Measurements from ENCODE around the gene TMEM273.

The TMEM273 gene

DNA sequence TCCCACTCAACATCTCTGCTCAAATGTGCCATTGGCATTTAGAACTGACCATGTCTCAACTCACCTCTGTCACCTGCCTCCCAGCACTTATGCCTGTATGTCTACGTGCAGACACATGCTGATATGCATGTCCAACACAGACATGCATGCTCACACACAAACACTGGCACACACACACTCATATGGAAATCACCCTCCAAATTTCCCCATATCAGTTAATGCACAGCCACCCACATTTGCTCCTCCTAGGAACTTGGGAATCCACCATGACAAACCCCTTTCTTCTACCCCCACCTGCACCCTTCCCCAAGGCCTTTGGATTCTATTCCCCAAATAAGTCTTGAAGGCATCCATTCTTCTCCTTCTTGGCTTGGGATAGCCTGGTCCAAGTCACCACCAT, 58.8 kb downstream of the TMEM273 start:
- H2BK15ac ChIP-seq (ENCODE audit: low read depth, poor library complexity, severe bottlenecking): no peak overlapping the region
- no peak overlapping the region for H2AFZ ChIP-seq (ENCODE audit: low read depth, low read length)
- DNase-seq: no peak
- no peak overlapping the region for H3K27ac ChIP-seq (ENCODE audit: low read length, poor library complexity, severe bottlenecking)
- no peaks in the 10 kb centered on the region for H3K9me3 ChIP-seq (ENCODE audit: control insufficient read depth, low read length)
- H4K8ac ChIP-seq (ENCODE audit: low read length): no peak overlapping the region
- no peak overlapping the region for H2AK5ac ChIP-seq (ENCODE audit: low read length, severe bottlenecking)
- no peaks in the 10 kb centered on the region for H3K4me1 ChIP-seq (ENCODE audit: control insufficient read depth, insufficient read depth, low read depth, low read length)
- H2BK120ac ChIP-seq (ENCODE audit: low read depth, low read length): no peak overlapping the region
- H2BK5ac ChIP-seq (ENCODE audit: low read depth, low read length, poor library complexity, severe bottlenecking): no peak overlapping the region
- H3K27me3 ChIP-seq (ENCODE audit: control insufficient read depth in 1 of 2, insufficient read depth in 1 of 2, low read length in 2 of 2): peaks cover 0 to 12% of the 10 kb centered on the region in 2 experiments
- H3K23ac ChIP-seq (ENCODE audit: low read length in 2 of 2): no peak overlapping the region
- H3K4me2 ChIP-seq (ENCODE audit: low read length, poor library complexity, severe bottlenecking): no peak overlapping the region
- WGBS: 64% methylated on average over 1 of the region's 1 CpG
- no peak overlapping the region for H3K14ac ChIP-seq (ENCODE audit: low read length in 2 of 2)
- H3K4ac ChIP-seq (ENCODE audit: low read depth in 1 of 2, low read length in 2 of 2): no peak overlapping the region
- no peak overlapping the region for H2BK12ac ChIP-seq (ENCODE audit: low read length in 2 of 2)
- no peak overlapping the region for H3K9ac ChIP-seq (ENCODE audit: low read length)
- H3K4me3 ChIP-seq (ENCODE audit: insufficient read depth in 1 of 2, low read depth in 1 of 2, low read length in 2 of 2): no peak overlapping the region
- no peak overlapping the region for H4K91ac ChIP-seq (ENCODE audit: low read length)
- no peaks in the 10 kb centered on the region for H3K79me1 ChIP-seq (replicated peaks; ENCODE audit: low read length, poor library complexity, severe bottlenecking)
- peaks cover 0 to 2% of the 10 kb centered on the region in 2 experiments for H3K36me3 ChIP-seq (ENCODE audit: control insufficient read depth in 1 of 2, insufficient read depth in 2 of 2, low read depth in 1 of 2, low read length in 2 of 2)
- no peak overlapping the region for H3K18ac ChIP-seq (ENCODE audit: low read depth in 1 of 2, low read length in 2 of 2)

DNA sequence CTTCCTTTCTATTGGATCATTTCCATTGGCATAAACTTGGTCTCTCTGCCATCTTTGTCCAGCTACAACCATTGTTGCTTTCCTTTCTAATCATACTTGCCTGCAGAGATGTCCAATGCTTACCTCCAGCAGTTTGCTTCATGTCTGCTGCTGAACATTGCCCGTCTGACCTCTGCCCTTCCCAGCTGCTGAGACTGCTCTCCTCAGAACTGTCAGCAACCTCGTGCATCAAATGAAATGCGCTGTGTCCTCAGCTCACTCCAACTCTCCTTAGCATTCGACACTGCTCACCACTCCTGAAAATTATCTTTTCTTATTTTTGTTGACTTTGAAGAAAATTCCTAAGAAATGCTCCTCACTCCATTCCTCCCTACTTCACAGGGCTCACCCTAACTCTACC, 59.3 kb downstream of the TMEM273 start:
- no peak overlapping the region for H2BK12ac ChIP-seq (ENCODE audit: low read length in 2 of 2)
- peaks cover 0 to 2% of the 10 kb centered on the region in 2 experiments for H3K36me3 ChIP-seq (ENCODE audit: control insufficient read depth in 1 of 2, insufficient read depth in 2 of 2, low read depth in 1 of 2, low read length in 2 of 2)
- H3K4me1 ChIP-seq (ENCODE audit: control insufficient read depth, insufficient read depth, low read depth, low read length): peaks cover 1% of the 10 kb centered on the region
- H2BK5ac ChIP-seq (ENCODE audit: low read depth, low read length, poor library complexity, severe bottlenecking): no peak overlapping the region
- H3K4me2 ChIP-seq (ENCODE audit: low read length, poor library complexity, severe bottlenecking): no peak overlapping the region
- H2AFZ ChIP-seq (ENCODE audit: low read depth, low read length): no peak overlapping the region
- no peak for DNase-seq
- H2BK120ac ChIP-seq (ENCODE audit: low read depth, low read length): no peak overlapping the region
- H2BK15ac ChIP-seq (ENCODE audit: low read depth, poor library complexity, severe bottlenecking): no peak overlapping the region
- peaks cover 0 to 12% of the 10 kb centered on the region in 2 experiments for H3K27me3 ChIP-seq (ENCODE audit: control insufficient read depth in 1 of 2, insufficient read depth in 1 of 2, low read length in 2 of 2)
- H3K27ac ChIP-seq (ENCODE audit: low read length, poor library complexity, severe bottlenecking): no peak overlapping the region
- H3K79me1 ChIP-seq (replicated peaks; ENCODE audit: low read length, poor library complexity, severe bottlenecking): no peaks in the 10 kb centered on the region
- no peak overlapping the region for H3K23ac ChIP-seq (ENCODE audit: low read length in 2 of 2)
- no peaks in the 10 kb centered on the region for H3K9me3 ChIP-seq (ENCODE audit: control insufficient read depth, low read length)
- H3K14ac ChIP-seq (ENCODE audit: low read length in 2 of 2): no peak overlapping the region
- H3K4ac ChIP-seq (ENCODE audit: low read depth in 1 of 2, low read length in 2 of 2): no peak overlapping the region
- H3K4me3 ChIP-seq (ENCODE audit: insufficient read depth in 1 of 2, low read depth in 1 of 2, low read length in 2 of 2): no peak overlapping the region
- no peak overlapping the region for H2AK5ac ChIP-seq (ENCODE audit: low read length, severe bottlenecking)
- 54% methylated on average over 4 of the region's 4 CpGs for WGBS
- no peak overlapping the region for H3K9ac ChIP-seq (ENCODE audit: low read length)
- no peak overlapping the region for H4K91ac ChIP-seq (ENCODE audit: low read length)
- no peak overlapping the region for H3K18ac ChIP-seq (ENCODE audit: low read depth in 1 of 2, low read length in 2 of 2)
- H4K8ac ChIP-seq (ENCODE audit: low read length): no peak overlapping the region

DNA sequence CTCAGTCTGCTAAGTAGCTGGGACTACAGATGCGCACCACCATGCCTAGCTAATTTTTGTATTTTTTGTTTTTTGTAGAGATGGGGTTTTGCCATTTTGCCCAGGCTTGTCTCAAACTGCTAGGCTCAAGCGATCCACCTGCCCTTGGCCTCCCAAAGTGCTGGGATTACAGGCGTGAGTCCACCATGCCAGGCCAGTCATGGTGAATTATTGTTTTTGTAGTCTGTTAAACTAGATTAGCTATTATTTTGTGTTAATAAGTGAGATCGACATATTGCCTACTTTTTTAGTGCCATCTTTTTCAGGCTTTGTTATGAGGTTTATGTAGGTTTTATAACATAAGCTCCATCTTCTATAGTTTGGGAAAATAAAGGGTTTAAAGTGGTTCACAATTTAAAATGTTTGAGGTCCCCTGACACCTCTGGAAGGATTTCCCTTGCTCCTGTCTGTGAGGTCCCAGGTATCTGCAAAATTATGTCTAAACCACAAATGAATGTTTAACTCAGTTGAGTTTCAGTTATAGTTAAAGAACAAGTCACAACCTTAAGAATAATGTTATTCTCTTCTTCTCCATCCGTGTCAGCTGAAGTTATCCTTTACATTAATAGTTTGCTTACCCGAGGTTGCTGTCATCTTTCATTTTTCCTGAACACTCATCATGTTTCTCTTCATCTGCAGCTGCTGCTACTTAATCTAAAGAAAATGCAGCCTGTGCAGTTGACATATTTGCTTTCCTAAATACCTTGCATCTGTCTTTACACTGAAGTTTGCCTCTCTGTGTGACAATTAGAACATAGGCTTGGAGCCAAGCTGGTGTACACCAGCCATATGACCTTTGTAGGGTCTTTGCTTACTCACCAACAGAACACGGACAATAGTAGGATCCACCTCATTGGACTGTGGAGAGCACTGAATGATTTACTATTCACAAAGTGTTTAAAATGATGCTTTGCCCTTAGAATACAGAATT, 63.9 kb downstream of the TMEM273 start:
- peaks cover 0 to 4% of the 10 kb centered on the region in 2 experiments for H3K27me3 ChIP-seq (ENCODE audit: control insufficient read depth in 1 of 2, insufficient read depth in 1 of 2, low read length in 2 of 2)
- H2BK120ac ChIP-seq (ENCODE audit: low read depth, low read length): no peak overlapping the region
- H2AK5ac ChIP-seq (ENCODE audit: low read length, severe bottlenecking): no peak overlapping the region
- no peak overlapping the region for H2BK15ac ChIP-seq (ENCODE audit: low read depth, poor library complexity, severe bottlenecking)
- H3K18ac ChIP-seq (ENCODE audit: low read depth in 1 of 2, low read length in 2 of 2): no peak overlapping the region
- H3K36me3 ChIP-seq (ENCODE audit: control insufficient read depth in 1 of 2, insufficient read depth in 2 of 2, low read depth in 1 of 2, low read length in 2 of 2): no peaks in the 10 kb centered on the region
- H3K9ac ChIP-seq (ENCODE audit: low read length): no peak overlapping the region
- H2BK5ac ChIP-seq (ENCODE audit: low read depth, low read length, poor library complexity, severe bottlenecking): no peak overlapping the region
- no peaks in the 10 kb centered on the region for H3K79me1 ChIP-seq (replicated peaks; ENCODE audit: low read length, poor library complexity, severe bottlenecking)
- H3K27ac ChIP-seq (ENCODE audit: low read length, poor library complexity, severe bottlenecking): peak overlapping the region; percentile 85
- H3K14ac ChIP-seq (ENCODE audit: low read length in 2 of 2): no peak overlapping the region
- no peaks in the 10 kb centered on the region for H3K9me3 ChIP-seq (ENCODE audit: control insufficient read depth, low read length)
- peaks cover 9% of the 10 kb centered on the region for H3K4me1 ChIP-seq (ENCODE audit: control insufficient read depth, insufficient read depth, low read depth, low read length)
- no peak overlapping the region for H2AFZ ChIP-seq (ENCODE audit: low read depth, low read length)
- no peak overlapping the region for H3K23ac ChIP-seq (ENCODE audit: low read length in 2 of 2)
- no peak for DNase-seq
- H3K4ac ChIP-seq (ENCODE audit: low read depth in 1 of 2, low read length in 2 of 2): no peak overlapping the region
- no peak overlapping the region for H3K4me3 ChIP-seq (ENCODE audit: insufficient read depth in 1 of 2, low read depth in 1 of 2, low read length in 2 of 2)
- peak overlapping the region; percentile 29 for H3K4me2 ChIP-seq (ENCODE audit: low read length, poor library complexity, severe bottlenecking)
- no peak overlapping the region for H4K91ac ChIP-seq (ENCODE audit: low read length)
- WGBS: 80% methylated on average over 6 of the region's 7 CpGs
- no peak overlapping the region for H2BK12ac ChIP-seq (ENCODE audit: low read length in 2 of 2)
- H4K8ac ChIP-seq (ENCODE audit: low read length): no peak overlapping the region

DNA sequence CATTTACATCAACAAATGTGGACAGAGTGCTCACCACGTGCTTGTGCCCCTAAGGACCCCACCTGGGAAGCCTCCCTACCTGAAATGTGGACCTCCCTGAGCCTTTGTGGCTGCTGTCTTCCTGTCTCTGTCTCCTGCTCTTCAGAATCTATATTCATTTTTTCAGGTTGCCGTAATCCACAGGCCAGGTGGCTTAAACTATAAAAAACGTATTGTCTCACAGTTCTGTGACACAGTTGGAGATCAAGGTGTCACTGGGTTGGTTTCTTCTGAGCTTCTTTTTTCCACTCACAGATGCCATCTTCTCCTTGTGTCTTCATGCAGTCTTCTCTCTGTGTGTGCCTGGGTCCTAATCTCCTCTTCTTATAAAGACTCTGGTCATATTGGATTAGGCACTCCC, 67.3 kb downstream of the TMEM273 start:
- no peak for DNase-seq
- no peak overlapping the region for H3K27ac ChIP-seq (ENCODE audit: low read length, poor library complexity, severe bottlenecking)
- H2BK5ac ChIP-seq (ENCODE audit: low read depth, low read length, poor library complexity, severe bottlenecking): no peak overlapping the region
- WGBS: 62% methylated on average over 1 of the region's 3 CpGs
- no peaks in the 10 kb centered on the region for H3K79me1 ChIP-seq (replicated peaks; ENCODE audit: low read length, poor library complexity, severe bottlenecking)
- no peak overlapping the region for H3K14ac ChIP-seq (ENCODE audit: low read length in 2 of 2)
- H4K8ac ChIP-seq (ENCODE audit: low read length): no peak overlapping the region
- H3K36me3 ChIP-seq (ENCODE audit: control insufficient read depth in 1 of 2, insufficient read depth in 2 of 2, low read depth in 1 of 2, low read length in 2 of 2): no peaks in the 10 kb centered on the region
- H3K4me1 ChIP-seq (ENCODE audit: control insufficient read depth, insufficient read depth, low read depth, low read length): peaks cover 9% of the 10 kb centered on the region
- H3K4me3 ChIP-seq (ENCODE audit: insufficient read depth in 1 of 2, low read depth in 1 of 2, low read length in 2 of 2): no peak overlapping the region
- H2BK120ac ChIP-seq (ENCODE audit: low read depth, low read length): no peak overlapping the region
- peak overlapping the region; percentile 11 for H2AK5ac ChIP-seq (ENCODE audit: low read length, severe bottlenecking)
- no peak overlapping the region for H2BK12ac ChIP-seq (ENCODE audit: low read length in 2 of 2)
- H3K18ac ChIP-seq (ENCODE audit: low read depth in 1 of 2, low read length in 2 of 2): no peak overlapping the region
- no peak overlapping the region for H2BK15ac ChIP-seq (ENCODE audit: low read depth, poor library complexity, severe bottlenecking)
- H3K9ac ChIP-seq (ENCODE audit: low read length): no peak overlapping the region
- no peak overlapping the region for H3K4me2 ChIP-seq (ENCODE audit: low read length, poor library complexity, severe bottlenecking)
- no peak overlapping the region for H2AFZ ChIP-seq (ENCODE audit: low read depth, low read length)
- H3K9me3 ChIP-seq (ENCODE audit: control insufficient read depth, low read length): no peaks in the 10 kb centered on the region
- H3K27me3 ChIP-seq (ENCODE audit: control insufficient read depth in 1 of 2, insufficient read depth in 1 of 2, low read length in 2 of 2): peaks cover 0 to 10% of the 10 kb centered on the region in 2 experiments
- H3K23ac ChIP-seq (ENCODE audit: low read length in 2 of 2): no peak overlapping the region
- H4K91ac ChIP-seq (ENCODE audit: low read length): no peak overlapping the region
- no peak overlapping the region for H3K4ac ChIP-seq (ENCODE audit: low read depth in 1 of 2, low read length in 2 of 2)

Measured in mesenchymal stem cell (in vitro differentiated cells and primary cell).